Thoracic aorta (tissue), 2 donors: ENCODE data around the gene HOXC10. TPM values are rescaled to one million over a fixed set of nuclear protein-coding genes. Genes with fewer than 3 reads are reported as not detected.

Experiments used
- ATAC-seq: fragments of 150-250 bp; one replicate; pipeline ENCODE4 v1.8.0; 2017; ENCODE audit warnings: low read depth; ENCODE audit not compliant: insufficient number of reproducible peaks, low FRiP score
- DNase-seq: peaks from one replicate; pipeline ENCODE4 v3.0.0-alpha.2; 2020; ENCODE audit warnings: low spot score
- H3K27ac ChIP-seq, 2 donors: fragments of 200-600 bp; sonication (generic); 1 replicate in 1 of 2; 2 replicates in 1 of 2; pipeline ENCODE4 v1.5.1; 2016; ENCODE audit warnings: mild to moderate bottlenecking in 2 of 2, moderate library complexity in 2 of 2
- H3K27me3 ChIP-seq: fragments of 200-600 bp; sonication (generic); replicated peaks from 2 replicates; pipeline ENCODE4 v1.6.0; 2016; ENCODE audit warnings: mild to moderate bottlenecking; ENCODE audit not compliant: insufficient read depth
- H3K36me3 ChIP-seq: fragments of 200-600 bp; sonication (generic); one replicate; pipeline ENCODE4 v1.5.1; 2016
- H3K4me1 ChIP-seq, 2 donors: fragments of 200-600 bp; sonication (generic); 1 replicate in 1 of 2; 2 replicates in 1 of 2; pipeline versions ENCODE4 v1.5.1 to v1.6.0; 2016; ENCODE audit warnings: low read depth in 2 of 2, mild to moderate bottlenecking in 1 of 2; ENCODE audit not compliant: control insufficient read depth in 1 of 2
- H3K4me3 ChIP-seq: fragments of 200-600 bp; sonication (generic); 2 replicates; pipeline ENCODE4 v1.5.1; 2016; ENCODE audit warnings: mild to moderate bottlenecking
- H3K9me3 ChIP-seq: fragments of 200-600 bp; sonication (generic); 2 replicates; pipeline ENCODE4 v1.5.1; 2016
- total RNA-seq, 2 donors: library from RNA; depleted of rRNA; stranded (reverse); fragments of >200 nt; gene quantifications; one replicate each; pipeline versions ENCODE4 v1.1.0 to v1.2.3, GENCODE V29; 2016
- TF ChIP-seq, protein P1 (sequence below): fragments of 200-600 bp; sonication (generic); IDR thresholded peaks from one replicate; pipeline ENCODE4 v1.5.1; 2019; ENCODE audit warnings: antibody characterized with exemption

The HOXC10 gene
- total RNA-seq, 2 donors from 2014 or later = not detected

- Histone ChIP-seq H3K4me3 (no peak overlapping the region), H3K36me3 (no peaks in the 10 kb centered on the region), H3K9me3 (no peaks in the 10 kb centered on the region), H3K27me3 (peaks cover 14% of the 10 kb centered on the region), H3K4me1 (peaks cover 5 to 18% of the 10 kb centered on the region in 2 donors), H3K27ac (no peak overlapping the region)
- TF ChIP-seq, protein P1, sequence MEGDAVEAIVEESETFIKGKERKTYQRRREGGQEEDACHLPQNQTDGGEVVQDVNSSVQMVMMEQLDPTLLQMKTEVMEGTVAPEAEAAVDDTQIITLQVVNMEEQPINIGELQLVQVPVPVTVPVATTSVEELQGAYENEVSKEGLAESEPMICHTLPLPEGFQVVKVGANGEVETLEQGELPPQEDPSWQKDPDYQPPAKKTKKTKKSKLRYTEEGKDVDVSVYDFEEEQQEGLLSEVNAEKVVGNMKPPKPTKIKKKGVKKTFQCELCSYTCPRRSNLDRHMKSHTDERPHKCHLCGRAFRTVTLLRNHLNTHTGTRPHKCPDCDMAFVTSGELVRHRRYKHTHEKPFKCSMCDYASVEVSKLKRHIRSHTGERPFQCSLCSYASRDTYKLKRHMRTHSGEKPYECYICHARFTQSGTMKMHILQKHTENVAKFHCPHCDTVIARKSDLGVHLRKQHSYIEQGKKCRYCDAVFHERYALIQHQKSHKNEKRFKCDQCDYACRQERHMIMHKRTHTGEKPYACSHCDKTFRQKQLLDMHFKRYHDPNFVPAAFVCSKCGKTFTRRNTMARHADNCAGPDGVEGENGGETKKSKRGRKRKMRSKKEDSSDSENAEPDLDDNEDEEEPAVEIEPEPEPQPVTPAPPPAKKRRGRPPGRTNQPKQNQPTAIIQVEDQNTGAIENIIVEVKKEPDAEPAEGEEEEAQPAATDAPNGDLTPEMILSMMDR = no peak
- DNase-seq = no peak
- ATAC-seq = no peak
These were observed 20.5 kb downstream of the HOXC10 start for GRCh38 chr12:54005531-54005852.

GRCh38 chr12:54005853-54006558 is 21.1 kb downstream of the HOXC10 start:
- H3K4me1 ChIP-seq = peaks cover 3 to 14% of the 10 kb centered on the region in 2 donors
- H3K27ac ChIP-seq = no peak overlapping the region
- DNase-seq (peak; percentile 59), ATAC-seq (no peak)
- H3K9me3 ChIP-seq = no peaks in the 10 kb centered on the region
- H3K4me3 ChIP-seq = peak overlapping the region; percentile 55
- peaks cover 8% of the 10 kb centered on the region for H3K27me3 ChIP-seq
- H3K36me3 ChIP-seq = no peaks in the 10 kb centered on the region
- TF ChIP-seq, protein P1 = peak; percentile 94

- H3K36me3 ChIP-seq = no peaks in the 10 kb centered on the region
- H3K27ac ChIP-seq = no peak overlapping the region
- peak overlapping the region; percentile 55 for H3K4me3 ChIP-seq
- TF ChIP-seq, protein P1 = no peak
- H3K27me3 ChIP-seq = peaks cover 2% of the 10 kb centered on the region
- ATAC-seq (no peak), DNase-seq (no peak)
- H3K4me1 ChIP-seq = peaks cover 3 to 14% of the 10 kb centered on the region in 2 donors
- H3K9me3 ChIP-seq = no peaks in the 10 kb centered on the region
These were observed 21.7 kb downstream of the HOXC10 start for GRCh38 chr12:54006559-54007220.

- ATAC-seq = no peak
- H3K36me3 ChIP-seq = no peaks in the 10 kb centered on the region
- DNase-seq = no peak
- TF ChIP-seq, protein P1 = no peak
- H3K4me1 ChIP-seq = peaks cover 3 to 14% of the 10 kb centered on the region in 2 donors
- no peak overlapping the region for H3K4me3 ChIP-seq
- H3K9me3 ChIP-seq = no peaks in the 10 kb centered on the region
- no peak overlapping the region for H3K27ac ChIP-seq
- no peaks in the 10 kb centered on the region for H3K27me3 ChIP-seq
These were observed 22.8 kb downstream of the HOXC10 start for GRCh38 chr12:54007538-54008259.

DNA sequence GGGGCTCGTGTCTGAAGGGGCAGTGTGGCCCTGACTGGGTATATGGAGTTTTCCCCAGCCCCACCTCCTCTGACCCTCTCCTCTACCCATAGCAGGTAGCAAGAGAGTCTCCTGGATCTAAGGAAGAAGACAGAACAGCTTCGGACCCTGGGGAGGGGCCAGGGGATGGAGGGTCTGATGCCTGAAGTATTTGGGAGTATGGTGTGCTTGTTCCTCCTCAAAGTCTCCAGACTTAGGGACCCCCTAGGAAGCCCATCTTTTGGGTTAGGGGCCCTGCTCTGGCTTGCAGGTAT is 23.3 kb downstream of the HOXC10 start:
- TF ChIP-seq, protein P1 = no peak
- no peak for ATAC-seq
- DNase-seq = no peak
- no peak overlapping the region for H3K27ac ChIP-seq
- H3K4me3 ChIP-seq = no peak overlapping the region
- no peaks in the 10 kb centered on the region for H3K9me3 ChIP-seq
- H3K27me3 ChIP-seq = no peaks in the 10 kb centered on the region
- no peaks in the 10 kb centered on the region for H3K36me3 ChIP-seq
- peaks cover 3 to 14% of the 10 kb centered on the region in 2 donors for H3K4me1 ChIP-seq
